ENCODE measurements around the gene F2RL3.

DNA sequence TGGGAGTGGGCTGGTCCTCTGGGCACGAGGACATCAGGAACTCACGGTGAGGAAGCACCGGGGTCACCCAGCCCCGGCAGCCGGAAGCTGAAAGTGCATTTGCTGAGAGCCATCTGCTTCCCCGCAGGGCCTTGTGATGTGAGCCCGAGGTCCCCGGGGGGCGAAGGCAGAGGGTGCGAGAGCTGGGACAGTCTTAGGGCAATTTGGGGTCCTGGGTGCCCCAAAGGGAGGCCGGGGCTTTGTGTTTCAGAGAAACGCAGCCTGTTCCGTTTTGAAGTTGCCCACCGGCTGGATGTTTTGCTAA lies 4.8 kb downstream of the F2RL3 start:
- TF ChIP-seq POLR2A (IDR thresholded peaks at IDR 0.05), result no peak
- TF ChIP-seq, protein P1, sequence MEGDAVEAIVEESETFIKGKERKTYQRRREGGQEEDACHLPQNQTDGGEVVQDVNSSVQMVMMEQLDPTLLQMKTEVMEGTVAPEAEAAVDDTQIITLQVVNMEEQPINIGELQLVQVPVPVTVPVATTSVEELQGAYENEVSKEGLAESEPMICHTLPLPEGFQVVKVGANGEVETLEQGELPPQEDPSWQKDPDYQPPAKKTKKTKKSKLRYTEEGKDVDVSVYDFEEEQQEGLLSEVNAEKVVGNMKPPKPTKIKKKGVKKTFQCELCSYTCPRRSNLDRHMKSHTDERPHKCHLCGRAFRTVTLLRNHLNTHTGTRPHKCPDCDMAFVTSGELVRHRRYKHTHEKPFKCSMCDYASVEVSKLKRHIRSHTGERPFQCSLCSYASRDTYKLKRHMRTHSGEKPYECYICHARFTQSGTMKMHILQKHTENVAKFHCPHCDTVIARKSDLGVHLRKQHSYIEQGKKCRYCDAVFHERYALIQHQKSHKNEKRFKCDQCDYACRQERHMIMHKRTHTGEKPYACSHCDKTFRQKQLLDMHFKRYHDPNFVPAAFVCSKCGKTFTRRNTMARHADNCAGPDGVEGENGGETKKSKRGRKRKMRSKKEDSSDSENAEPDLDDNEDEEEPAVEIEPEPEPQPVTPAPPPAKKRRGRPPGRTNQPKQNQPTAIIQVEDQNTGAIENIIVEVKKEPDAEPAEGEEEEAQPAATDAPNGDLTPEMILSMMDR (IDR thresholded peaks at IDR 0.05), result no peak
